GM19463 (cell line): ENCODE measurements around the gene NR4A2.
"Not testable (repeated sequence)": the region's sequence is repeated elsewhere in the genome, so short reads cannot be mapped to it uniquely, and the experiment has no call there.

Experiments
- ATAC-seq: cut with Tn5 transposase; IDR thresholded peaks from one replicate; pipeline ENCODE4 v1.9.1; 2021; ENCODE audit warnings: mild to moderate bottlenecking, moderate library complexity; ENCODE audit not compliant: unreplicated experiment

The NR4A2 gene

DNA sequence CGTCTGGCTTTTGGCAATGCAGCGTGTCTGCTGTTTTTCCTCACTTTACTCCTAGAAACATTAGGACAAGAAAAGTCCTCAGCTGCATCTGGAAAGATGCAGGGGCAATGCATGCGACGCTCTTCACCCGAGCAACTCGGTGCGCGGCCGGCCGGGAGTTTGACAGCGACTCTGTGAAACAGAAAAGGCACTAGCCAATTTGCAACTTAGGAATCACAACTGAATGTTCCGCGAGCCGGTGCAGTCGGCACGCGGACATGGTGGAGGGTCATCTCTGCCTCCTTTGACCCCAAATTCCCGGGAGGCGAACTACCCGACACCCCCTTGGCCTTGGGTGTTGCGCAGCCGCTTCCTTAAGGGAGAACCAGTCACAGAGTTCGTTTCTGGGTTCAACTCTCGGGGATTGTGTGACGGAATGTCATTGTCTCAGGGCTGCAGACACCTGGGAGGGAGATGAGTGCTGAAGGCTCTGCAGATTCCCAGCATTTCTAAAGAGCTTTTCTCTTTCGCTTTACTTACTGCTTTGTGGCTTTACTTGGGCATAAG, 9.8 kb downstream of the NR4A2 start:
- peak; percentile 21 for ATAC-seq

GRCh38 chr2:156322051-156322685, 10.4 kb downstream of the NR4A2 start:
- peak; percentile 73 for ATAC-seq

GRCh38 chr2:156321243-156321904, 11.1 kb downstream of the NR4A2 start:
- ATAC-seq = peak; percentile 33

DNA sequence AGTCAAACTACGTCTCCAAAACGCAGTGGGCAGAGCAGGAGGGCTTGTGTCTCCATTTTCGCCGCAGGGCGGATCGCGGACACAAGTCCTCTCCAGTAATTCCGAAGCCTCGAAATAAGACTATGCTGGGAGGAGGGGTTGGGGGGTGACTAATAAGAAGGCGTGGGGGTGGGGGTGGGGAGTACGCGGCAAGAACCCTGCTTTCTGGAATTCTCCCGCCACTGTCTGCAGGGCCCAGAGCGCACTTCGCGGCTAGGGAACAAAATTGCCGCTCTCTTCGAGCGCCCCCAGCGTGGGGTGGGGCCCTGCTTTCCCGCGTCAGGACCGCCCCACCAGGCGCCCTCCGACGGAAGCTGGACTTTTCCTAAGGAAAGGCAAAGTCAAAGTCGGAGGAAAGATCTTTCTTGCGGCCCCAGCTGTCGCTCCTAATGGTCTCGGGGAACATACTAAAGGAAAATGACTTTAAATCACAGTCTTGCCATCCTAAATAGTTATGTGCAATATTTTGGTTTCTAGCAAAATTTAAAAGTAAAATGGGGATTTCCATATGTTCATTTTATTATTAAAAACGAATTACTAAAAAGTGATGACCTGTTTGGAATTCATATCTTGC, 11.9 kb downstream of the NR4A2 start:
- no peak for ATAC-seq

GRCh38 chr2:156319811-156320485, 12.6 kb downstream of the NR4A2 start:
- no peak for ATAC-seq

DNA sequence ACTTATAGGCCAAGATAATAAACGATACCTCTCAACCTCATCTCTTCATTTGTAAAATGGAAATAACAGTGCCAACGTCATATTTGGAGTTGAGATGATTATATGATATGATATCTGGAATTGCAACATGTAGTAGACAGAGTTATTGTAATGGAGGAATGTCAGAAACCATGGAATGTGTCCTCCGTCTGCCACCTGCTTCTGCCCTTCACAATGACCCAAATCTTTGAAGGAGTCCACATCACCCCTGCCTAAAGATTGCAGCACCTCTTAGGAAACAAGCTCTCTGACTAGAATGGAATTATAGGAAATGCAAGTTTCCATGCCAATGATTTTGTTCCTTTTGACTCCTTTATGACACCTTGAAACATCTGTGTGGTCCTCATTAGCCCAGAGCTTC, 14.9 kb downstream of the NR4A2 start:
- no peak for ATAC-seq

DNA sequence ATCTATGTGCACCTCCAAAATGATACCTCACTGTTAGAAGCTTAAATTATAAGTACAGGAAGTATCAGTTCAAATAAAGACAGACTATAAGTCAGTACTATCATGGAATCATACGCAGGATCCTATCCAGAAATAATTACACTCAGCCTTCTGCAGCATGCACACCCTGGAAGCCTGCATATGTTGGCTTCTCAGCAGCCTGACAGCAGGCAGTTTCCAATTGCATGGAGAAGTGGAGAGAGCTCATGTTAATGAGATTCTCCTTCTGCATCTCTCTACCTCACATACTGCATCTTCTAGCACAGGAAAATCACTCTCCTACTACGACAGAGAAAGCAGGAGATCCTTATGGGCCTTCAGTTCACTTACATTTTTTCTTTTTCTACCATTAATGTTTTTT, 20.5 kb downstream of the NR4A2 start:
- no peak for ATAC-seq

- ATAC-seq = no peak
Observed at GRCh38 chr2:156310773-156311172, 21.7 kb downstream of the NR4A2 start.

GRCh38 chr2:156309917-156310316, 22.6 kb downstream of the NR4A2 start:
- ATAC-seq = no peak

DNA sequence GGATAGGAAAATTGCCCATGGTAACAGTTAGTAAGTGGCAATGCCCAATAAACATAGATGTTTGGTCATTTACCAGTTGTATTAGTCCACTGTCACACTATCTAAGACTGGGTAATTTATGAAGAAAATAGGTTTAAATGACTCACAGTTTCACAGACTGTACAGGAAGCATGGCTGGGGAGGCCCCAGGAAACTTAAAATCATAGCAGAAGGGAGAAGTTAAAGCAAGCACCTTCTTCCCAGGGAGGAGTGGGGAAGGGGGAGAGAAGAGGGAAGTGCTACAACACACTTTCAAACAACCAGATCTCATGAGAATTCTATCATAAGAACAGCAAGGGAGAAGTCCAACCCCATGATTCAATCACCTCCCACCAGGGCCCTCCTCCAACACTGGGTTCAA, 23.4 kb downstream of the NR4A2 start:
- peak; percentile 70 for ATAC-seq

DNA sequence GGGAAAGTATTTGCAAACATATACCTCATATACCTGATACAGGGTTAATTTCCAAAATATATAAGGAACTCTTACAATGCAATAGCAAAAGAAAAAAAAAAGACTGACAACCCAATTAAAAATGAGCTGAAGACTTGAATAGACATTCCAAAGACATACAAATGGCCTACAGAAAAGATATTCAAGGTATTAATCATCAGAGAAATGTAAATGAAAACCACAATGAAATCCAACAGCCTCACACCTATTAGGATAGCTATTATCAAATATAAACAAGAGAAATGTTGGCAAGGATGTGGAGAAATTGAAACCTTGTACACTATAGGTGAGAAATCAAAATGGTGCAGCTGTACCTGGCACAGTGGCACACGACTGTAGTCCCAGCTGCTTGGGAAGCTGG, 25.7 kb downstream of the NR4A2 start:
- ATAC-seq = no peak

GRCh38 chr2:156305121-156305520, 27.4 kb downstream of the NR4A2 start:
- ATAC-seq = no peak

DNA sequence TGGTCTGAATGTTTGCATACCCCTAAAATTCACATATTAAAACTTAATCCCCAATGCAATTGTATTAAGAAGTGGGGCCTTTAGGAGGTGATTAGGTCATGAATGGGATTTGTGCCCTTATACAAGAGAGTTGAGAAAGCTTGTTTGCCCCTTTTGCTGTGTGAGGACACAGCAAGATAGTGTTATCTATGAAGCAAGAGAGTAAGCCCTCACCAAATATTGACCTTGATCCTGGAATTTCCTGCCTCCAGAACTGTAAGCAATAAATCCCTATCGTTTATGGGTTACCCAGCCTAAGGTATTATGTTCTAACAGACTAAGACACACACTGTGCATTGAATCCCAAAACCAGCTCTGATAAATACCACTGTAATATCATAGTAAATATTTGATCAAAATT, 32.2 kb downstream of the NR4A2 start:
- ATAC-seq = no peak

- no peak for ATAC-seq
Observed at GRCh38 chr2:156294945-156295580, 37.5 kb downstream of the NR4A2 start.

DNA sequence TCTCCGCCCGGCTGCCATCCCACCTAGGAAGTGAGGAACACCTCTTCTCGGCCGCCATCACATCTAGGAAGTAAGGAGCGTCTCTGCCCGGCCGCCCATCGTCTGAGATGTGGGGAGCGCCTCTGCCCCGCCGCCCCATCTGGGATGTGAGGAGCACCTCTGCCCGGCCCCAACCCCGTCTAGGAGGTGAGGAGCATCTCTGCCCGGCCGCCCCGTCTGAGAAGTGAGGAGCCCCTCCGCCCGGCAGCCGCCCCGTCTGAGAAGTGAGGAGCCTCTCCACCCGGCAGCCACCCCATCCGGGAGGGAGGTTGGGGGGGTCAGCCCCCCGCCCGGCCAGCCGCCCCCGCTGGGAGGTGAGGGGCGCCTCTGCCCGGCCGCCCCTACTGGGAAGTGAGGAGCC, 39.1 kb downstream of the NR4A2 start:
- ATAC-seq = not testable (repeated sequence)

DNA sequence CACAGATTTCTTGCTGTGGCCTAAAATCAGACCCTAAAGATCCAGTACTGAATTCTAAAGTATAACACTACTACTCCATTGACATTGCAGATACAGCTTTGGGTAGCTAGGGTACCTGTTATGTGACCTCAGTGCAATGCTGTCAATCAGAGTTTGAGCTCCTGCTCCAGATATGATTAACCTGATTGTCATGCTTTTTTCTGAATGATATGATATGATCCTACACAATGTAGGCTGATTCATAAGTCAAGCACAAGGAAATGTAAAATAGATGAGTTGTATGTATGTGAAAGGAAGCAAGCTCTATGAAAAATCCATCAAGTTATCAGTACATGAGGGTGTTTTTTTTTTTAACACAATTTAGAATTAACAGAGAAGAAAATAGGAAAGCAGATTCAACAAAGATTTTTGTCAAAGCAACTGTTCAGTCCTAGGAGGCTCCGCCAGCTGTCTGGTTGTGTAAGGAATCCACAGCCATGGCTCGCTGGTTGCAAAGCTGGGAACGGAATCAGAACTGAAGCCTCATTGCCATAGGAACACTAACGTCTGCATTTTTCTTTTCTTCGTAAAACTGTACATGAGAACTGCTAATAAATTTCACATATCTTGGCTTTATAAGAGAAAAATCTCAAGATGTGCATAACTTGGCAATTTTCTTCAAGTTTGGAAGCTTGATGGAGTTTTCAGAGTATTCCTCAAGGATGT, 52.9 kb downstream of the NR4A2 start:
- no peak for ATAC-seq
